HG03575 (cell line): Measurements from ENCODE around the gene UBTD1.

Experiments used
- ATAC-seq: cut with Tn5 transposase; IDR thresholded peaks from one replicate; pipeline ENCODE4 v1.9.1; 2021; ENCODE audit not compliant: unreplicated experiment, insufficient number of reproducible peaks, low FRiP score; ENCODE audit errors: extremely low read depth

UBTD1 gene

DNA sequence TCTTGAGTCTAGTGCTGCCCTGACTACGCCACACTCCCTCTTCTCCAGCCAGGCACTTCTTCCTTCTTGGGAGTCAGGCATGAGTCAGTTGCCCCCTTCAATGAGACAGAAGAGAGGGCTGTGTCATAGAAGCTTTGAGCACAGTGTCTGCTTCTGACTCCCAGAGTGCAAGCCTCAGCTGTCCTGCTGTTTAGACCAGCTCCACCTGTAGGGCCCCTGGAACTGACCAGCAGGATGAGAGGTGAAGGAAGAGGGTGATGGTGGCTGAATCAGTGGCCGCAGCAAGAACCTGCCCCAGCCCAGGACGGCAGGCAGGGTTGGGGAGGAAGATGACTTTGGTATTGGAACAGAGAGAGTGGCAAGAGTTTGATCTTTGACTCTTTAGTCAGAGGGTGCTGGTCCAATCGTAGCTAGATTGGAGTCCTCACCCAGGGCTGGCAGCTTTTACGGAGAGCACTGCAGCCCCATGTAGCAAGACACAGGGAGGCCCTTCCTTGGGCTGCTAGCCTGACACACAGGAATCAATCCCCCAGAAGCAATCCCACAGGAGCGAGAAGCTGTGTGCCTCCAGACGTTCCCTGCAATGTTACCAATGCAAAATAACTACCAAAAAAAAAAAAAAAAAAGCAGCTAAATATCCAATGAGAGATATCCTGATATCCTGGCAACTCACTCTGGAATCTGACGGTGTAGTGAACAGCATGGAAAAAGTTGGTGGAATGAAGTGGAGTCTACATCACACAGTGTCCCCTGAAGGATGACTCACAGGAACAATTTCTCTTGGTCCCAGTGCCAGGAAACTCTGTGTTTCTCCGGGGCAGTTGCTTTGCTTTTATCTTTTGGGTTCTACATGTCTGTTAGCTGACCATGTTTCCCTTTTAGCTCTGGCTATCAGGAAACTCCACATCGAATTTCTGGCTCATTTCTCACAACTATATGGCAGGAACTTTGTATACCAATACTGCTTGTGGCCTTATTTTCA, 97.7 kb downstream of the UBTD1 start:
- ATAC-seq = no peak

DNA sequence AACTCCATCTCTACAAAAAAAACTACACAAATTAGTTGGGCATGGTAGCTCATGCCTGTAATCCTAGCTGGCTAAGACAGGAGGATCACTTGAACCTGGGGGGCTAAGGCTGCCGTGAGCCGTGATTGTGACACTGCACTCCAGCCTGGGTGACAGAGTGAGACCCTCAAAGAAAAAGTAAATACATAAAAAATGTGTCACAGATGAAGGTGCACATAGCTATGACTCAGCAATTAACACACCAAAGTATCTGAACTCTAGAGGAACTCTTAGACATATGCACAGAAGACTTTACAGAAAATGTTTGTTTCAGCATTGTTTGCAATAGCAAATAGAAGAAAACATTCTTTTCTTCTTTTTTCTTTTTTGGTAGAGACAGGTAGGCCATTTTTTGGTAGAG, 99.1 kb downstream of the UBTD1 start:
- no peak for ATAC-seq

DNA sequence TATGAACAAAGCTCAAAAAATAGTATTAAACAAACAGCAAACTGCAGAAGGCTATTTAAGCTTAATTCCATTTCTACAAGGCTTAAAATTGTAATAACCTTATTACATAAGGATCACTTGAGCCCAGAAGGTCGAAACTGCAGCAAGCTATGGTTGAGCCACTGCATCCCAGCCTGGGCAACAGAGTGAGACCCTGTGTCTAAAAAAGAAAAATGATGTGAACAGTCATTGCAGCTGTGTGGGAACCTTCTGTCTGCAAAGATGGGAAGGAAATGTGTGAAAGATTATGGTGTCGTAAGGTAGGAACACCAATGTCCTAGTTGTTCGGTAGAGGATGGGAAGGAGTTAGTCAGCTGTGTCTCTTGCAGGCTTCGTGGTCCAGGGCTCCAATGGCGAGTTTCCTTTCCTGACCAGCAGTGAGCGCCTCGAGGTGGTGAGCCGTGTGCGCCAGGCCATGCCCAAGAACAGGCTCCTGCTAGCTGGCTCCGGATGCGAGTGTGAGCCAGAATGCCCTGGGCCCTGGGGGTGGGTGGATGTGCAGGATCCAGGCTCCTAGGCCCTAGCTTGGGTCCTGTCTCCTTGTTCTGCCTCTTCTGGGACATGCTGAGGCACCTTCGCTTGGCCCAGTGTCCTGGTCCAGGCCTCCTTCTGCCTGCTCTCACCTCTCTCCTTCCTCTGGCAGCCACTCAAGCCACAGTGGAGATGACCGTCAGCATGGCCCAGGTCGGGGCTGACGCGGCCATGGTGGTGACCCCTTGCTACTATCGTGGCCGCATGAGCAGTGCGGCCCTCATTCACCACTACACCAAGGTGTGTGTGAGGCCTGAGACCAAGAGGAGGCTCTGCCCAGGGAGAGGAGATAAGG, 99.9 kb downstream of the UBTD1 start:
- no peak for ATAC-seq

DNA sequence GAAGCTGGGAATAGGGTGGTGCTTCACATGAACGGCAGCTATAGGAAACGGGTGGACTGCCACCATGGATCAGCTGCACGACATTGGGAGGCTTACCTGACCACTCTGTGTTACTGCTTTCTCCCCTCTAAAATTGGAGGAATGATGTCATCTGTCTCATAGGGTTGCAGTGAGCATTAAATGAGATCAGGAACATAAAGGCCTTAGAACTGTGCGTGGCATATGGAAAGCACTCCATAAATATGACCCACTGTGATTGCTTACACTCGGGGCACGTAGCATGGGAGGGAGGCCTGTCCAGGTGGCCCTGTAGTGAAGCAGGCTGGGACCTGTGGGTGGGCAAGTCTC, 100.5 kb downstream of the UBTD1 start:
- no peak for ATAC-seq

DNA sequence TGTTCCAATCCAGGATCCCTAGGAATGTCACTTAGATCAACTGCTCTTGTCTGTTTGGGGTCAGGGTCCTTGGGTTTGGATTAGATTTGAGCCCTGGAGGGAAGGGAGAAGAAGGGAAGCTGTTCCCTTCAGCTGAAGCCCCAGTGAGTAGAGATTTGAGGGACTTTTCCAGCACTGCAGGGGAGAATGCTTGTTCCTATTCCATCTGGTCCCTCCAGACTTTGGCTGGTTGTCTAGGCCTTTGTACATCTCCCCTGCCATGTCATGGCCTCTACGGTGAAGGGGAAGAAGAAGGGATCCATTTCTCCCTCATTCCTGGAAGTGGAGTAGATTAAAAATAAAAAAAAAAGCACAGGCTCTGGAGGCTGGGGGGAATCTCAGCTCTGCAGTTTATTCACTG, 101.9 kb downstream of the UBTD1 start:
- no peak for ATAC-seq

DNA sequence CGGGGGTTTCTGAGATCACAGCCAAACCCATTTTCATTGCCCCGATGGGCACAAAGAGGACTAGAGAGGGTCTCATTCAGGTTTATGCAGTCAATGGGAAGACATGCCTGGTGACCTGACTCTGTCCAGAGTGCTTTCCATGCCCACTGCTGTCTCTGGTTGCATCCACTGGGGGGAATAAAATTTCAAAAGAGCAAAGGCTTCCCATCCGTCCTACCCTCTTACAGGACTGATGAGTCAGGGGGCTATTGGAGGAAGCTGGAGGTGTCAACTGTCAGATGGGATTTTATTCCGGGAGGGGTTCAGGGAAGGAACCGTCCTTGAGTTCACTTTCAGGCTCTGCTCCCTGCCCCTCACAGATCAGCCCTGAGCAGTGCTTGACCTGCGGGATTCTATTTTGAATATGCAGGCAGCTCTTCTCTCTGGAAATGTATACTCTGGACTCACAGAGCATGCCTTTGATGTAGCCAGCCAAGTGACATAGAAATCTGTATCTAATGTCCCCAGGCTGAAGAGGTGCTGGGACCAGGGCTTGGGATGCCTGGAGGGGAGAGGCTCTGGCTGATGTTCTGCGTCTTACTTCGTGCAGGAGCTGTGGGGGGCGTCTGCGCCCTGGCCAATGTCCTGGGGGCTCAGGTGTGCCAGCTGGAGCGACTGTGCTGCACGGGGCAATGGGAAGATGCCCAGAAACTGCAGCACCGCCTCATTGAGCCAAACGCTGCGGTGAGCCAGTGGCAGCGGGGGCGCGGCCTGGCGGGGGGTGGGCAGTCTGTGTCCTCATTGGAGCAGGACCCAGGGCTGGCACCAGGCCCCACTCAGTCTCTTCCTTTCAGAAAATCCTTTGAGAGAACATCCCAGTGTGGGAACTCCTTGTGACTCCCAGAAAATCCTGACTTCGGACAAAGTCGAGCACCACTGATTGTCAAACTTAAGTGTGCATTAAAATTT, 102.8 kb downstream of the UBTD1 start:
- ATAC-seq = no peak

DNA sequence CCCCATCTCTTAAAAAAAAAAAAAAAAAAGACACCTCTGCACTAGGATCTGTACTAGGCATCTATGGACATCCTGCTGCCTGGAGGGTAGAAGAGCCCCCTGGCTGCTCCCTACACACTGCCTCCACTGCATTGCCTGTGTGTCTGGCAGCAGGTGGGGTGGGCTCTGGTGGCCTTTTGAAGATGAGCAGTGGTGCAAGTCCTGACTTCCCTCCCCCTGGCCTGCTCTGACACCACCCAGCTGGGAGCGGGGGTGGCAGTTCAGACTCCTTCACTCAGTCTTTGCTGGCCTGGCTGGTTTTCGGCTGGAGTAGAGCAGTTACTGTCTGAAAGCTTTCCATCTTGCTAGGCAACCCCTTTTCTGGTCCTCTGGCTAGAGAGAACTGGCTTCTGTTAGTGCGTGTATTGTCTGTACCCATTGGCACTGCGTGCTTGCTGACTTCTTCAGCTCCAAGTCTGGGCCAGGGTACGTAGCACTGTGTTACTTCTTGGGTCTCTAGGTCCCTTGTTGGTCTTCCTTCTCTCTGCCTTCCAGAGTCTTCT, 108.4 kb downstream of the UBTD1 start:
- ATAC-seq = no peak

DNA sequence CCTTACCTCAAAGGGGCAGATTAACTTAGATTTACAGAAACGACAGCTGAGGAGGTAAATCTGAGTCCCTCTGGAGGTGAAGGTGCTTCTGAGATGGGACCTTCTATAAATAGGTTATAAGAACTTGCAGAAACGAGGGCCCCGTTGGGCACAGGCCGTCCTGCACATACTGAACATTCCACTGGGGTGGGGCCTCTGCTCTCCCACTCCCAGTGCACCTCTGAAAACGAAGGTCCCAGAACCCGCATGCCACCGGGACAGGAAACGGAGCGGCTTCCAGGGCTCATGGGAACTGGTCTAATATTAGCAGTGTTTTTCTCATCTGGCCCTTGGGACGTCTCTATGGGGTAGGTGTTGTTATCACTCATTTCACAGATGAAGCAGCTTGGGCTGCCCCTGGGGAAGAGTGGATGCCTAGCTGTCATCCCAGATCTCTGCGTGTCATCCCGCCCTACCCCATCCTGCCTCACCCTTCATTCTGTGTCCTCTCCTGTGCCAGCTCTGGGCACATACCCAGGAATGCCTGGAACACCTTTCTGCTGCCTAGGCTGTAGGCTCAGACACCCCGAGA, 110.4 kb downstream of the UBTD1 start:
- ATAC-seq = no peak

DNA sequence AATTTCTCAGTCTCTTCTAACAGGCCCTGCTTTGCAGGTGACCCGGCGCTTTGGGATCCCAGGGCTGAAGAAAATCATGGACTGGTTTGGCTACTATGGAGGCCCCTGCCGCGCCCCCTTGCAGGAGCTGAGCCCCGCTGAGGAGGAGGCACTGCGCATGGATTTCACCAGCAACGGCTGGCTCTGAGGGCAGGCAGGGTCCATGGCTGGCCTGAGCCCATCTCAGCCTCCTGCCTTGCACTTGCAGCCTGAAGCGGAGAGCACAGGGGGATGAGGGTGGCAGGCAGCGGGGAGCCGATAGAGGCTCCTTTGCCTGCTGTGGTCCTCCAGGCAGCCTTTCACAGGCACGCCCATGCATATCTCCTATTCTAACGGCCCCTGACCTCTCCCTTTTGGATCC, 112.7 kb downstream of the UBTD1 start:
- no peak for ATAC-seq

DNA sequence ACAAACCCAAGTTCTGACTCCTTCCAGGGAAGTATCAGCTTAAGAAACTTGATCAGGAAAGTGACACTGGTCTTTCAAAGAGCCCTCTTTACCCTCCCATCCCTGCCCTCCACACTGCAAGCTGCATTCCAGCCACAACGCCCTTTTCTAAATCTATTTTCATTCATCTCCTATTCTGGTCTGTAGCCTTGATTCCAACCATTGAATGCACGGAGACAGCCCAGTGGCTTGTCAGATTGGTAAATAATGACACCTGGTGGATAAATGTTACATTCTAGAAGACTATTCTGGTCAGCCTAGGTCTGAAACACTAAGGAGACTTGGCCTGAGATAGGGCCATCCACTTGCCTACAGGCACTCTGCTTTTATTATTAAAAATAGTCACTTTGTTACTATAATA, 113.7 kb downstream of the UBTD1 start:
- ATAC-seq = no peak

DNA sequence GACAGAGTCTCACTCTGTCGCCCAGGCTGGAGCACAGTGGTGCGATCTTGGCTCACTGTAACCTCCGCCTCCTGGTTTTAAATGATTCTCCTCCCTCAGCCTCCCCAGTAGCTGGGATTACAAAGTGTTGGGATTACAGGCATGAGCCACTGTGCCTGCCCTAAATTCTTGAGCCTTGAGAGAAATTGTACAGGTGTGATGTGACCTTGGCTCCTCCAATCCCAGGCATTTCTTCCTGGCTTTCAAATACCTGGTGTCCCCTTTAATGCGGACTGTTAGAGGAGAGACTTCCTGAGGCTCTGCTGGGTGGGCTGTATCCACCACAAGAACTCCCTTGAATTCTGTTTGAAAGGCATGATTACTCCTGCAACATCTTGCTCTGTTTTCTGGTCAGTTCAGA, 119.6 kb downstream of the UBTD1 start:
- ATAC-seq = no peak

DNA sequence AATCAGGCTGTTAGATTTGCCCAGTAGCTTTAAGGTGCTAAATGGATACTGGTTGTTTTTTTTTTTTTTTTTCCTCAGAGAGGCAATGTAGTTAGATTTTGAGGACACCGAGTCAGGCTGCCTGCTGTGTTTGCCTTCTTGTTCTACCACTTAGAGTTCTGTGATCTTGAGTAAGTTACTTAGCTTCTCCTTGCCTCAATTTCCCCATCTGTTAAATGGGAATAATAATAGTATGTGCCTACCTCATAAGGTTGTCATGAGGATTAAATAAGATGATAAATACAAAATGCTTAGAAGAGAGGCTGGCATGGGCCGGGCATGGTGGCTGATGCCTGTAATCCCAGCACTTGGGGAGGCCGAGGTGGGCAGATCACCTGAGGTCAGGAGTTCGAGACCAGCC, 120.0 kb downstream of the UBTD1 start:
- ATAC-seq = no peak
